Esophagus (tissue), 2 donors: ENCODE data around the gene PLA2G1B. TPM values are rescaled to one million over a fixed set of nuclear protein-coding genes. Genes with fewer than 3 reads are reported as not detected.

Experiments used
- H3K27ac ChIP-seq, 2 donors: one replicate each; pipeline ENCODE4 v1.5.1; 2013; ENCODE audit warnings: low read depth in 2 of 2, mild to moderate bottlenecking in 2 of 2, inconsistent platforms in 1 of 2, low read length in 1 of 2, moderate library complexity in 1 of 2
- H3K27me3 ChIP-seq, 2 donors: one replicate each; pipeline ENCODE4 v1.6.1; 2013; ENCODE audit warnings: low read length in 2 of 2, control low read depth in 1 of 2, mild to moderate bottlenecking in 1 of 2; ENCODE audit not compliant: insufficient read depth in 2 of 2, control insufficient read depth in 1 of 2
- H3K36me3 ChIP-seq, 2 donors: one replicate each; pipeline ENCODE4 v1.6.1; 2013; ENCODE audit warnings: low read length in 1 of 2; ENCODE audit not compliant: control insufficient read depth in 2 of 2, insufficient read depth in 2 of 2
- H3K4me1 ChIP-seq, 2 donors: one replicate each; pipeline ENCODE4 v1.6.1; 2013; ENCODE audit warnings: low read length in 1 of 2; ENCODE audit not compliant: control insufficient read depth in 2 of 2, insufficient read depth in 2 of 2
- H3K4me3 ChIP-seq, 2 donors: one replicate each; pipeline ENCODE4 v1.5.1; 2013; ENCODE audit warnings: low read length in 2 of 2, mild to moderate bottlenecking in 2 of 2, low read depth in 1 of 2, moderate library complexity in 1 of 2
- H3K9me3 ChIP-seq, 2 donors: one replicate each; pipeline ENCODE4 v1.6.1; 2013; ENCODE audit warnings: mild to moderate bottlenecking in 2 of 2, low read depth in 1 of 2, low read length in 1 of 2, moderate library complexity in 1 of 2; ENCODE audit not compliant: control insufficient read depth in 2 of 2, insufficient read depth in 1 of 2
- WGBS, 2 donors: extraction: QIAGEN DNeasy Blood & Tissue Kit; methylation state at CpG; one replicate each; pipeline ENCODE4 v1.1.7; 2013; 5-methylcytosine and 5-hydroxymethylcytosine counted together
- polyA plus RNA-seq, 2 donors: library from polyadenylated mRNA; stranded (reverse); fragments of 200-250 nt; gene quantifications; one replicate each; pipeline ENCODE4 v1.2.3, GENCODE V29; 2013
- donor health status: healthy with polysubstance abuse.
- donor health status: Bipolar disorder and iron deficiency.

The PLA2G1B gene
- polyA plus RNA-seq, 2 donors = 0.25 to 0.57 TPM

- no peak overlapping the region for H3K27ac ChIP-seq
- H3K4me3 ChIP-seq = peak overlapping the region in 1 of 2 donors; percentile 8
- H3K27me3 ChIP-seq = peaks cover 0 to 2% of the 10 kb centered on the region in 2 donors
- H3K4me1 ChIP-seq = peaks cover 1 to 5% of the 10 kb centered on the region in 2 donors
- no peaks in the 10 kb centered on the region for H3K36me3 ChIP-seq
- 16 to 18% methylated on average over 40 to 56 of the region's 56 CpGs for WGBS, 2 donors
- no peaks in the 10 kb centered on the region for H3K9me3 ChIP-seq
These were observed 34.1 kb upstream of the PLA2G1B start for GRCh38 chr12:120361506-120362208.

- H3K36me3 ChIP-seq = no peaks in the 10 kb centered on the region
- WGBS, 2 donors = 79 to 100% methylated on average over 1 of the region's 1 CpG
- no peaks in the 10 kb centered on the region for H3K9me3 ChIP-seq
- no peak overlapping the region for H3K27ac ChIP-seq
- peaks cover 2 to 6% of the 10 kb centered on the region in 2 donors for H3K4me1 ChIP-seq
- no peak overlapping the region for H3K4me3 ChIP-seq
- peaks cover 0 to 2% of the 10 kb centered on the region in 2 donors for H3K27me3 ChIP-seq
These were observed 31.5 kb upstream of the PLA2G1B start for GRCh38 chr12:120359128-120359527.

- 62 to 65% methylated on average over 18 to 19 of the region's 19 CpGs for WGBS, 2 donors
- peaks cover 2 to 6% of the 10 kb centered on the region in 2 donors for H3K4me1 ChIP-seq
- H3K36me3 ChIP-seq = no peaks in the 10 kb centered on the region
- H3K4me3 ChIP-seq = no peak overlapping the region
- H3K27ac ChIP-seq = no peak overlapping the region
- H3K27me3 ChIP-seq = peaks cover 0 to 2% of the 10 kb centered on the region in 2 donors
- no peaks in the 10 kb centered on the region for H3K9me3 ChIP-seq
These were observed 31.0 kb upstream of the PLA2G1B start for GRCh38 chr12:120358412-120359100.

GRCh38 chr12:120357104-120357503 is 29.5 kb upstream of the PLA2G1B start:
- WGBS, 2 donors = 71 to 78% methylated on average over 5 of the region's 5 CpGs
- H3K27me3 ChIP-seq = peaks cover 0 to 2% of the 10 kb centered on the region in 2 donors

GRCh38 chr12:120356567-120357030 is 29.0 kb upstream of the PLA2G1B start:
- Histone ChIP-seq H3K9me3 (no peaks in the 10 kb centered on the region), H3K27me3 (peaks cover 0 to 1% of the 10 kb centered on the region in 2 donors), H3K36me3 (no peaks in the 10 kb centered on the region), H3K4me1 (peaks cover 2 to 5% of the 10 kb centered on the region in 2 donors), H3K27ac (no peak overlapping the region), H3K4me3 (no peak overlapping the region)
- 34 to 49% methylated on average over 13 of the region's 13 CpGs for WGBS, 2 donors

More at GRCh38 chr12:120357104-120357503, 29.5 kb upstream of the PLA2G1B start:
- Histone ChIP-seq H3K27ac (no peak overlapping the region), H3K4me1 (peaks cover 2 to 6% of the 10 kb centered on the region in 2 donors), H3K9me3 (no peaks in the 10 kb centered on the region), H3K36me3 (no peaks in the 10 kb centered on the region), H3K4me3 (no peak overlapping the region)

GRCh38 chr12:120353556-120354317 is 26.2 kb upstream of the PLA2G1B start:
- Histone ChIP-seq H3K4me1 (peaks cover 2% of the 10 kb centered on the region in 2 donors), H3K27me3 (no peaks in the 10 kb centered on the region), H3K36me3 (no peaks in the 10 kb centered on the region), H3K27ac (no peak overlapping the region), H3K4me3 (no peak overlapping the region), H3K9me3 (no peaks in the 10 kb centered on the region)
- WGBS, 2 donors = 90 to 96% methylated on average over 4 of the region's 4 CpGs

- Histone ChIP-seq H3K4me3 (no peak overlapping the region), H3K36me3 (no peaks in the 10 kb centered on the region), H3K27me3 (no peaks in the 10 kb centered on the region), H3K4me1 (peaks cover 2% of the 10 kb centered on the region in 2 donors), H3K27ac (no peak overlapping the region), H3K9me3 (no peaks in the 10 kb centered on the region)
- WGBS, 2 donors = 94% methylated on average over 6 of the region's 6 CpGs
These were observed 25.6 kb upstream of the PLA2G1B start for GRCh38 chr12:120353136-120353535.

- Histone ChIP-seq H3K9me3 (no peaks in the 10 kb centered on the region), H3K27ac (no peak overlapping the region), H3K4me1 (peaks cover 2% of the 10 kb centered on the region in 2 donors), H3K36me3 (no peaks in the 10 kb centered on the region), H3K27me3 (no peaks in the 10 kb centered on the region), H3K4me3 (no peak overlapping the region)
- 67 to 75% methylated on average over 5 of the region's 5 CpGs for WGBS, 2 donors
These were observed 24.5 kb upstream of the PLA2G1B start for GRCh38 chr12:120352117-120352516.

GRCh38 chr12:120350576-120351350 is 23.2 kb upstream of the PLA2G1B start:
- H3K9me3 ChIP-seq = no peaks in the 10 kb centered on the region
- H3K4me3 ChIP-seq = no peak overlapping the region
- H3K4me1 ChIP-seq = no peaks in the 10 kb centered on the region
- no peaks in the 10 kb centered on the region for H3K36me3 ChIP-seq
- H3K27me3 ChIP-seq = no peaks in the 10 kb centered on the region
- H3K27ac ChIP-seq = no peak overlapping the region
- WGBS, 2 donors = 60 to 69% methylated on average over 19 of the region's 19 CpGs
